ENCODE results near the gene STAB1. TPM values are rescaled to one million over a fixed set of nuclear protein-coding genes. Genes with fewer than 3 reads are reported as not detected.

Gene STAB1
- total RNA-seq, 1 donor from 2014 or later: 152 TPM

DNA sequence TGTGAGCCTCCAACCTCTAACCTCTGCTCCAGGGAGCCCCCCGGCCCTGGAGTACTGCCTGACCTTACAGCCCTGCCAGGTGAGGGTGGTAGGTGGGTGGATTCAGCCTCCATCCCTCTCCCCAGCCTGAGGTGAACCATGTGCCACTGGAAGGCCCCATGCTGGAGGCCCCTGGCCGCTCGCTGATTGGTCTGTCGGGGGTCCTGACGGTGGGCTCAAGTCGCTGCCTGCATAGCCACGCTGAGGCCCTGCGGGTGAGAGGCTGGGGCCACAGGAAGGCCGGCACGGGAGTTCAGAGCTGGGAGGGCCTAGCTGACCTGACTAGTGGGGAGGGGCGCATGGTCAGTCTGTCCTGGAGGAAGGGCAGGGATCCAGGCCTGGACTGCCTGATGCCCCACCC, 19.4 kb downstream of the STAB1 start:
- H3K4me3 ChIP-seq: no peak overlapping the region
- intact Hi-C loops (cut with DNase I): no loop called here
- no peaks in the 10 kb centered on the region for H3K9me3 ChIP-seq
- ATAC-seq (no peak), DNase-seq (no peak)
- TF ChIP-seq, protein P1, sequence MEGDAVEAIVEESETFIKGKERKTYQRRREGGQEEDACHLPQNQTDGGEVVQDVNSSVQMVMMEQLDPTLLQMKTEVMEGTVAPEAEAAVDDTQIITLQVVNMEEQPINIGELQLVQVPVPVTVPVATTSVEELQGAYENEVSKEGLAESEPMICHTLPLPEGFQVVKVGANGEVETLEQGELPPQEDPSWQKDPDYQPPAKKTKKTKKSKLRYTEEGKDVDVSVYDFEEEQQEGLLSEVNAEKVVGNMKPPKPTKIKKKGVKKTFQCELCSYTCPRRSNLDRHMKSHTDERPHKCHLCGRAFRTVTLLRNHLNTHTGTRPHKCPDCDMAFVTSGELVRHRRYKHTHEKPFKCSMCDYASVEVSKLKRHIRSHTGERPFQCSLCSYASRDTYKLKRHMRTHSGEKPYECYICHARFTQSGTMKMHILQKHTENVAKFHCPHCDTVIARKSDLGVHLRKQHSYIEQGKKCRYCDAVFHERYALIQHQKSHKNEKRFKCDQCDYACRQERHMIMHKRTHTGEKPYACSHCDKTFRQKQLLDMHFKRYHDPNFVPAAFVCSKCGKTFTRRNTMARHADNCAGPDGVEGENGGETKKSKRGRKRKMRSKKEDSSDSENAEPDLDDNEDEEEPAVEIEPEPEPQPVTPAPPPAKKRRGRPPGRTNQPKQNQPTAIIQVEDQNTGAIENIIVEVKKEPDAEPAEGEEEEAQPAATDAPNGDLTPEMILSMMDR (IDR thresholded peaks at IDR 0.05): no peak
- no peaks in the 10 kb centered on the region for H3K4me1 ChIP-seq
- no peak overlapping the region for H3K27ac ChIP-seq
- peaks cover 5% of the 10 kb centered on the region for H3K36me3 ChIP-seq
- H3K27me3 ChIP-seq: no peaks in the 10 kb centered on the region

DNA sequence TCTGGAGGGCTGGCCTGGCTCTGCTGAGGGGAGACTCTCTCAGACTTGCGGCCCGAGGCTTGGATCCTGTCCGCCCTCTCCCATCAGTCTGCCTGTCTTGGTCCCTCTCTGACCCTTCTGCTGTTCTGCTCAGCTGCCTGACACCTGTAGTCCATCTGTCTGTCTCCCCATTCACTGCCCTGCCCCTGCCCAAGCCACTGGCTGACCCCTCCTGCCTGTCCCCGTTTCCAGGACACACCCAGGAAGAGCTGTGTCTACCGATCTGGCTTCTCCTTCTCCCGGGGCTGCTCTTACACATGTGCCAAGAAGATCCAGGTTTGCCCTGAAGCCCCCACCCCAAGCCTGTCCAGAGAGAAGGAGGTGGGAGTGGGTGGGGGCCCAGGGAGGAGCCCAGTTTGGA, 20.1 kb downstream of the STAB1 start:
- intact Hi-C loops (cut with DNase I): no loop called here
- TF ChIP-seq, protein P1 (IDR thresholded peaks at IDR 0.05): no peak
- Histone ChIP-seq H3K27me3 (no peaks in the 10 kb centered on the region), H3K4me1 (no peaks in the 10 kb centered on the region), H3K9me3 (no peaks in the 10 kb centered on the region), H3K4me3 (no peak overlapping the region), H3K36me3 (peaks cover 9% of the 10 kb centered on the region), H3K27ac (no peak overlapping the region)
- ATAC-seq (no peak), DNase-seq (no peak)

GRCh38 chr3:52516509-52517195, 21.5 kb downstream of the STAB1 start:
- intact Hi-C loops (cut with DNase I): no loop called here
- DNase-seq: no peak
- Histone ChIP-seq H3K9me3 (no peaks in the 10 kb centered on the region), H3K4me3 (no peak overlapping the region), H3K4me1 (no peaks in the 10 kb centered on the region), H3K27ac (no peak overlapping the region), H3K27me3 (no peaks in the 10 kb centered on the region), H3K36me3 (peaks cover 9% of the 10 kb centered on the region)
- TF ChIP-seq, protein P1 (IDR thresholded peaks at IDR 0.05): no peak
- ATAC-seq: no peak

DNA sequence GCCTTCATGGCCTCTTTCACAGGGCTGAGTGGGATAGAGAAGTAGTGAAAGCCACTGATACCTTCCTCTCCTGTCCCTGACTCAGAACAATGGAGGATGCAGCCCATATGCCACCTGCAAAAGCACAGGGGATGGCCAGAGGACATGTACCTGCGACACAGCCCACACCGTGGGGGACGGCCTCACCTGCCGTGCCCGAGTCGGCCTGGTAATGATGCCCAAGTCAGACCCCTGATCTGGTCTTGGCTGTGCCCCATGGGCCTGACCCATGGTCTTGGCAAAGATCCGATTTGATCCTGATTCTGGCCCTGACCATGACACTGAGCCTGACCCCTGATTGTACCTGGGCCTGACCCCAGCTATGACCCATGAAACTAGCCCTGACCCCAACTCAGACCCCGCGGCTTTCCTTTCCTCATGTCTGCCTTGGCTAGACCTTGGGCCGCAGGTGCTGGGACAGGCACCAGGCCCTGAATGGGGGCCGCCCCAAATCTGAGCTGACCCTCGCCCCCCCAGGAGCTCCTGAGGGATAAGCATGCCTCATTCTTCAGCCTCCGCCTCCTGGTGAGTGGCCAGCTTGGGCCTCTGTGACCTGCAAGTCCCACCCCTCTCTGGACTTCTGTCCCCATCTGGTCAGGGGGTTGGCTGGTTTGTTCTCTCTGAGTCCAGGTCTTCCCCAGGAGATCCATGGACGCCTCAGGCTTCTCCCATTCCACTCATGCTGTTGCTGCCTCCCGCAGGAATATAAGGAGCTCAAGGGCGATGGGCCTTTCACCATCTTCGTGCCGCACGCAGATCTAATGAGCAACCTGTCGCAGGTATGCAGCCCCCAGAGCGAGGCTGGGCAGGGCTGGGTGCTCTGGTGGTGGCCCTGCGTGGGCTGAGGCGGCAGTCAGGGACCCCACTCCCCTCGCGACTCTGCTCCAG, 22.9 kb downstream of the STAB1 start:
- no peak overlapping the region for H3K27ac ChIP-seq
- no peaks in the 10 kb centered on the region for H3K9me3 ChIP-seq
- ATAC-seq (no peak), DNase-seq (no peak)
- intact Hi-C loops (cut with DNase I): no loop called here
- H3K27me3 ChIP-seq: no peaks in the 10 kb centered on the region
- H3K4me1 ChIP-seq: no peaks in the 10 kb centered on the region
- peaks cover 14% of the 10 kb centered on the region for H3K36me3 ChIP-seq
- TF ChIP-seq, protein P1 (IDR thresholded peaks at IDR 0.05): no peak
- H3K4me3 ChIP-seq: peak overlapping the region; percentile 19

- Histone ChIP-seq H3K4me3 (peak overlapping the region; percentile 19), H3K9me3 (no peaks in the 10 kb centered on the region), H3K4me1 (no peaks in the 10 kb centered on the region), H3K36me3 (peaks cover 17% of the 10 kb centered on the region), H3K27me3 (no peaks in the 10 kb centered on the region), H3K27ac (no peak overlapping the region)
- intact Hi-C loops (cut with DNase I): no loop called here
- DNase-seq (peak; percentile 78), ATAC-seq (peak; percentile 66)
- TF ChIP-seq, protein P1 (IDR thresholded peaks at IDR 0.05): no peak
Measured at GRCh38 chr3:52518723-52519444, 23.7 kb downstream of the STAB1 start.
